ENCODE data around the gene MTNR1B.

MTNR1B gene

DNA sequence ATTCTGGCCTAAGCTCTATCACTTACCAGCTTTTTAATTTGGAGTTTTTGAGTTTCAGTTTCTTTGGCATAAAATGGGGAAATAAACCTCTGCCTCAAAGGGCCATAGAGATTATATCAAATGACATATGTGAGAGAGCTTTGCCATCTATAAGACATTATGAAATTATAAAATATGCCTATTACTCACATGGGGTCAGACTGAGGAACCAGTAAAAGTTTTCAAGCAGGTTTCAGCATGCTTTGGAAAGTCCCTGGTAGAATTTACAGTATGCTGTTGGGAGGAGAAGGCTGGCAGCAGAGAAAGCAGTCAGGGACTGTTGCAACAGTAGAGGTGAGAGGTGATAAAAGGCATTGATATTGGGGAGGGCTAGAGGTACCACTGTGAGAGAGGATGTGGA is 13.6 kb upstream of the MTNR1B start:
- Histone ChIP-seq H3K27me3 (ENCODE audit: insufficient read depth, low read length) (no peaks in the 10 kb centered on the region), H3K4me3 (ENCODE audit: low read length) (no peak overlapping the region), H3K9ac (ENCODE audit: low read depth, low read length) (no peak overlapping the region), H3K27ac (ENCODE audit: low read depth, low read length) (no peak overlapping the region), H3K36me3 (ENCODE audit: insufficient read depth, low read length) (no peaks in the 10 kb centered on the region), H3K9me3 (ENCODE audit: insufficient read depth, low read depth, low read length) (no peaks in the 10 kb centered on the region), H3K4me1 (ENCODE audit: insufficient read depth, low read length) (no peaks in the 10 kb centered on the region)

DNA sequence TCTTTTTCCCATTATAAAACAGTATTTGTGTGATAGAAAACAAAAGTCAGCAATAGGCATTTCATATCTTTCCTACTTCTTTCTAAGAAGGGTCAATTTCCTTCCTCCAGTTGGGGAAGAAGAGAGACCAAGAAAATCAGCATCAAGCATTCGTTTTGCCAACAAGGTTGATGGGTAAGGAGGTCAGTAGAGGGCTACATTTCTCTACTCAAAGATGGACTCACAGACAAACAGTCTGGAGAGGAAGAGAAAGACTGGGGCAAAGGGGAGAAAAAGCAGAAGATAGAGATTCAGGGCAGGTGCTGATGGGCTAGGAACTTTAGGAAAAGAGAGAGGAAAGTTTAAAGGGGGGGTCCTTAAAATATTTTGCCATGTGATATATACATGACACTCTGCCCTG is 8.6 kb upstream of the MTNR1B start:
- Histone ChIP-seq H3K27ac (ENCODE audit: low read depth, low read length) (no peak overlapping the region), H3K9me3 (ENCODE audit: insufficient read depth, low read depth, low read length) (no peaks in the 10 kb centered on the region), H3K9ac (ENCODE audit: low read depth, low read length) (no peak overlapping the region), H3K36me3 (ENCODE audit: insufficient read depth, low read length) (no peaks in the 10 kb centered on the region), H3K4me1 (ENCODE audit: insufficient read depth, low read length) (0 out of 2 replicates have a peak, but pooled peaks cover 4% of the 10 kb centered on the region), H3K4me3 (ENCODE audit: low read length) (no peak overlapping the region), H3K27me3 (ENCODE audit: insufficient read depth, low read length) (no peaks in the 10 kb centered on the region)
- 80% methylated on average over 1 of the region's 1 CpG for WGBS

DNA sequence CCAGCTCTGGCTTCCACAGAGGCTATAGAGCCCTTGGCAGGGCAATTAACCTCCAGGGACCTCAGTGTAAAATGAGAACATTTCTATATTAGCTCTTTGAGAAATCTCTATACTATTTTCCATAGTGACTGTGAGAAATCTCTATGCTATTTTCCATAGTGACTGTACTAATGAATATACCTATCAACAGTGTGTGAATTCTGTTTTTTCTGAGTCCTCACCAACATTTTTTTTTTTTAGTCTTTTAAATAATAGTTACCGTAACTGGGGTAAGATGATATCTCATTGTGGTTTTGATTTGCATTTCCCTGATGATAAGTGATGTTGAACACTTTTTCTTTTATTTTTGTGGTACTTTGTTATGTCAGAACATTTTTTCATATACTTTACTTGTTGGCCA is 7.0 kb upstream of the MTNR1B start:
- Histone ChIP-seq H3K9ac (ENCODE audit: low read depth, low read length) (no peak overlapping the region), H3K27me3 (ENCODE audit: insufficient read depth, low read length) (peaks cover 3% of the 10 kb centered on the region), H3K9me3 (ENCODE audit: insufficient read depth, low read depth, low read length) (no peaks in the 10 kb centered on the region), H3K36me3 (ENCODE audit: insufficient read depth, low read length) (no peaks in the 10 kb centered on the region), H3K4me3 (ENCODE audit: low read length) (no peak overlapping the region), H3K4me1 (ENCODE audit: insufficient read depth, low read length) (0 out of 2 replicates have a peak, but pooled peaks cover 4% of the 10 kb centered on the region), H3K27ac (ENCODE audit: low read depth, low read length) (no peak overlapping the region)
- 100% methylated on average over 1 of the region's 1 CpG for WGBS

DNA sequence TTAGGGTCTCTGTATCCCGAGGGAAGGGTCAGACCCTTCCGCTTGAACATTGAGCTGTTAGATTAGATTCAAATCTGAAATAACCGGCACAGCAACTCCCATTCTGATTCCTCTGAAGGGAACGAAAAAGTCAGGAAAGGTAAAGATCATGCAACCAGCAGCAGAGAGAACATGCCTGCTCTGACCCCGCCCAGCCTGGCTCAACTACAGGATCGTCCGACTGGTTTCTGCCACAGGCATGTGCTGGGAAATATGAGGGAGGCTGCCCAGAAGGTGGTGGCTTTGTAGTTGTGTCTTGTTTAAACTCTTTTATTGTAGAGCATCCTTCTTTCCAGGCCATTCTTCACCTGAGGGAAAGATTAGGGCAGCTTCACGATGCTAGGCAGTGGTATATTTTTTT is 5.0 kb upstream of the MTNR1B start:
- Histone ChIP-seq H3K4me1 (ENCODE audit: insufficient read depth, low read length) (0 out of 2 replicates have a peak, but pooled peaks cover 4% of the 10 kb centered on the region), H3K36me3 (ENCODE audit: insufficient read depth, low read length) (no peaks in the 10 kb centered on the region), H3K27ac (ENCODE audit: low read depth, low read length) (no peak overlapping the region), H3K9me3 (ENCODE audit: insufficient read depth, low read depth, low read length) (no peaks in the 10 kb centered on the region), H3K27me3 (ENCODE audit: insufficient read depth, low read length) (peaks cover 23% of the 10 kb centered on the region), H3K4me3 (ENCODE audit: low read length) (no peak overlapping the region), H3K9ac (ENCODE audit: low read depth, low read length) (no peak overlapping the region)
- 94% methylated on average over 7 of the region's 8 CpGs for WGBS

DNA sequence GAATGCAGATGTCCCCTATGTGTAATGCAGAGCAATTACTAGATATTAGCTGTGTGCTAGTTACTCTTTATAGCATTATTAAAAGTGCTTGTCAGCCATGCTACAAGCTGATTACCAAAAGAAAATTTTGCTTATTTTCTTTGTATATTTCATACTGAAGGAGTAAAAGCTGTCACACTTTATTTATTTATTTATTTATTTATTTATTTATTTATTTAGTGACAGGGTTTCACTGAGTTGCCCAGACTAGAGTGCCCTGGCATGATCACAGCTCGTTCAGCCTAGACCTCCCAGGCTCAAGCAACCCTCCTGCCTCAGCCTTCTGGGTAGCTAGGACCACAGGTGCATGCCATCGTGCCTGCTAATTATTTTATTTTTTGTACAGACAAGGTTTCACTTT is 4.3 kb upstream of the MTNR1B start:
- no peaks in the 10 kb centered on the region for H3K36me3 ChIP-seq (ENCODE audit: insufficient read depth, low read length)
- H3K27ac ChIP-seq (ENCODE audit: low read depth, low read length), result no peak overlapping the region
- no peak overlapping the region for H3K4me3 ChIP-seq (ENCODE audit: low read length)
- H3K9ac ChIP-seq (ENCODE audit: low read depth, low read length), result no peak overlapping the region
- 0 out of 2 replicates have a peak, but pooled peaks cover 4% of the 10 kb centered on the region for H3K4me1 ChIP-seq (ENCODE audit: insufficient read depth, low read length)
- peaks cover 30% of the 10 kb centered on the region for H3K27me3 ChIP-seq (ENCODE audit: insufficient read depth, low read length)
- no peaks in the 10 kb centered on the region for H3K9me3 ChIP-seq (ENCODE audit: insufficient read depth, low read depth, low read length)
- 93% methylated on average over 2 of the region's 2 CpGs for WGBS

DNA sequence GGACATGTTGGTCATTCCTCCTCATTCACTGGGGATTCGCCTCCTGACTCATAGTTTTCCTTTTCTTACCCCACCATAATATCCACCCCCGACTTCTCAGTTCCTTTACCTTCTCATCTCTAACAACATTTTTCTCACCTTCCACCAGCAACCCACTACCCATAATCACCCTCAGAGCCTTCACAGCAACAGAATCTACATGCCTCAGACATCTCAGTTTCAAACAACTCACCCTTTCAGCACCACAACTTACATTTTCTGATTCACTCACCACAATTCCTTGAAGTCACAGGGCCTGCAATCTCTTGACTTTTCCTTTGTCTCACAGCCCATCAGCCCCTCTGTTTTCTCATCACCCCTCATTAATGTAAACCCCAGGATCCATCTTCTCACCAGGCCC is 2.3 kb upstream of the MTNR1B start:
- 91% methylated on average over 2 of the region's 2 CpGs for WGBS
- H3K36me3 ChIP-seq (ENCODE audit: insufficient read depth, low read length), result no peaks in the 10 kb centered on the region
- H3K9ac ChIP-seq (ENCODE audit: low read depth, low read length), result no peak overlapping the region
- H3K4me1 ChIP-seq (ENCODE audit: insufficient read depth, low read length), result 0 out of 2 replicates have a peak, but pooled peaks cover 4% of the 10 kb centered on the region
- H3K27ac ChIP-seq (ENCODE audit: low read depth, low read length), result no peak overlapping the region
- no peaks in the 10 kb centered on the region for H3K9me3 ChIP-seq (ENCODE audit: insufficient read depth, low read depth, low read length)
- H3K27me3 ChIP-seq (ENCODE audit: insufficient read depth, low read length), result peaks cover 35% of the 10 kb centered on the region
- H3K4me3 ChIP-seq (ENCODE audit: low read length), result no peak overlapping the region

DNA sequence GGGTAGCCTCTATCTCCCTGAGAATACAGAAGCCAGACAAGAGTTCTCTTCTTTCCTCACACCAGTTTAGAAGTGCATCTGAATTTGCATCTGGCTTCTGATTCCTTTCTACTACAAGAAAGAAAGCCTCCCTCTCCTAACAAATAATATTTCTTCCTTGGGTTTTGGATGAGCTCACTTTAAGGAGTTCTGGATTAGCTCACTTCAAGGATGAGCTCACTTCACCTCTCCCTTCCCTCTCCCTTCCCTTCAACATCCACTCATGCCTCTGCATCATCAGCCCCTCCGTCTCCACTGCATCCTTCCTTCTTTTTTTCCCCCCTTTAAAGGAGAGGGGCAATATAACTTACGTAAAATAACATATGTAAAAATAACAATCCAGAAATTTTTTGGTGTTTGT is 1.6 kb upstream of the MTNR1B start:
- Histone ChIP-seq H3K9me3 (ENCODE audit: insufficient read depth, low read depth, low read length) (no peaks in the 10 kb centered on the region), H3K9ac (ENCODE audit: low read depth, low read length) (no peak overlapping the region), H3K36me3 (ENCODE audit: insufficient read depth, low read length) (no peaks in the 10 kb centered on the region), H3K4me1 (ENCODE audit: insufficient read depth, low read length) (0 out of 2 replicates have a peak, but pooled peaks cover 4% of the 10 kb centered on the region), H3K27ac (ENCODE audit: low read depth, low read length) (no peak overlapping the region), H3K4me3 (ENCODE audit: low read length) (no peak overlapping the region), H3K27me3 (ENCODE audit: insufficient read depth, low read length) (peaks cover 35% of the 10 kb centered on the region)
- WGBS, result 91% methylated on average over 1 of the region's 2 CpGs

DNA sequence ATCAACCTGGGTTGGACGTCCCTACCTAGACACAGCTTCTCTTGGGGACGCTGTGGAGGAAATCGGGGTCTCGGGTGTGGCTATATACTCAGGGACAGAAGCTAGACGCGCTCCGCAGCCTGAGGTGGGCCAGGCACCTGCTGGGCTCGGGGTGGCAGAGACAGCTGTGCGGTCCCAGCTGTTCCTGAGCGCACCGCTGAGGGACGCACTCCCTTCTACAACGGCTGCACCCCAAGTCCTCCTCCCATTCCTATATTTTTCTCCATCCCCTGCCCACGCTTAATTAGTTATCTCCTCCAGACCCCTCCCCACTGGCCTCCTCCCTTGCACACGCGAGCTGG is 188 bp upstream of the MTNR1B start:
- Histone ChIP-seq H3K4me1 (ENCODE audit: insufficient read depth, low read length) (no peaks in the 10 kb centered on the region), H3K36me3 (ENCODE audit: insufficient read depth, low read length) (no peaks in the 10 kb centered on the region), H3K9ac (ENCODE audit: low read depth, low read length) (no peak overlapping the region), H3K4me3 (ENCODE audit: low read length) (peak overlapping the region; percentile 56), H3K27ac (ENCODE audit: low read depth, low read length) (no peak overlapping the region), H3K9me3 (ENCODE audit: insufficient read depth, low read depth, low read length) (no peaks in the 10 kb centered on the region), H3K27me3 (ENCODE audit: insufficient read depth, low read length) (peaks cover 35% of the 10 kb centered on the region)
- 11% methylated on average over 16 of the region's 16 CpGs for WGBS

DNA sequence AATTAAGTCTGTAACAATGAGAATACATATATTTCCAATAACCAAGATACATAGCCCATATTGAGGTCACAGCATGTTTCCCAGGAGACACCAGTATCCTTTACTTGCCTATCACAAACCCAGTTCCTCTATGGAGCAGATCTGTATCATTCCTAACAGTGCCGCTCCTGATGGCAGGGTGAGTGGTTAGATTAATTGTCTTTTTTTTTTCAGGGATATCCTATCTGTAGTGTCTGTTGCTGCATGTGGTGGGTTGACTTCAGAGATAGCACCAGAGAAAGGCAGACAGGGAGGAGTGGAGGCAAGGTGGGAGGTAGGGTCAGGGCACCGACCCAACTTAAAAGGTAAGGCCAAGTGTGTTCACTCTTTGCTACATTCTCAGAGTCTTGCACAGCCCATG is 2.8 kb downstream of the MTNR1B start:
- Histone ChIP-seq H3K4me1 (ENCODE audit: insufficient read depth, low read length) (no peaks in the 10 kb centered on the region), H3K27me3 (ENCODE audit: insufficient read depth, low read length) (peaks cover 34% of the 10 kb centered on the region), H3K36me3 (ENCODE audit: insufficient read depth, low read length) (no peaks in the 10 kb centered on the region), H3K27ac (ENCODE audit: low read depth, low read length) (no peak overlapping the region), H3K9ac (ENCODE audit: low read depth, low read length) (no peak overlapping the region), H3K4me3 (ENCODE audit: low read length) (no peak overlapping the region), H3K9me3 (ENCODE audit: insufficient read depth, low read depth, low read length) (no peaks in the 10 kb centered on the region)
- whole genome bisulfite sequencing, result 94% methylated on average over 2 of the region's 2 CpGs

DNA sequence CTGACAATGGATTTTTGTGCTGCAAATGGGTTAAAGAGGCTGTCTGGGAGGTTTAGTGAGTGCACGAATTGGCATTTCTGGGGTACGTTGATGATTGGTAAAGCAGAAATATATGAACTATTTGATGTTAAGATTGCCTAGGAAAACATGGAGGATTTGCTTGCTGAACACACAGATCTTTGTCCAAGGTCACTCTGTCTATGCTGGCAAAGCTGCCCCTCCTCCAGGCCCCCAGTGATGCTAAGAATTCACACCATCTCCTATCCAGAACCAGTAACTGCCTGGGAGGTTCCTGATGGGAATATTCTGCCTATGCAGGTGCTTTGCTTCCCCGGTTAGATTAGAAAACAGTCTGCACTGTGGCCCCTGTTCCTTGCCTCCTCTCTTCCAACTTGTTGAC is 5.8 kb downstream of the MTNR1B start:
- no peaks in the 10 kb centered on the region for H3K9me3 ChIP-seq (ENCODE audit: insufficient read depth, low read depth, low read length)
- no peaks in the 10 kb centered on the region for H3K4me1 ChIP-seq (ENCODE audit: insufficient read depth, low read length)
- no peak overlapping the region for H3K4me3 ChIP-seq (ENCODE audit: low read length)
- H3K36me3 ChIP-seq (ENCODE audit: insufficient read depth, low read length), result no peaks in the 10 kb centered on the region
- H3K9ac ChIP-seq (ENCODE audit: low read depth, low read length), result no peak overlapping the region
- H3K27ac ChIP-seq (ENCODE audit: low read depth, low read length), result no peak overlapping the region
- WGBS, result 87% methylated on average over 3 of the region's 3 CpGs
- H3K27me3 ChIP-seq (ENCODE audit: insufficient read depth, low read length), result peaks cover 4% of the 10 kb centered on the region

DNA sequence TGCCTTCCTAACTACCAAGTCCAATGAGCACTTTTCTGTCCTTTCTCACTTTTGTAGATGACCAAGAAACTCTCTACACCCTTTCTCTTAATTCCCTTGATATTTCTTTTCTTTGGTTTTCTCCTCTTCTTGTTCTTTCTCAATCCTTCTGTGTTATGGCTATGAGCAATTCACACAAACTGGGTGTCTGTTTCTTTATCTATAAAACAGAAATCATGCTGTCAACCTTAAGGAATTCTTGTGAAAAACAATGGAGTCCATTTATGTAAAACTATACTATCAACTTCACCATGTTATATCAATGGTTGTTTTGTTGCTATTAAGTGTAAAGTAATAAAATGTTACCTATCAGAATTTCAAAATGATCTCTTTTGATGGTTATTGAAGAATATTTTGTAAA is 7.2 kb downstream of the MTNR1B start:
- Histone ChIP-seq H3K36me3 (ENCODE audit: insufficient read depth, low read length) (no peaks in the 10 kb centered on the region), H3K27ac (ENCODE audit: low read depth, low read length) (no peak overlapping the region)

DNA sequence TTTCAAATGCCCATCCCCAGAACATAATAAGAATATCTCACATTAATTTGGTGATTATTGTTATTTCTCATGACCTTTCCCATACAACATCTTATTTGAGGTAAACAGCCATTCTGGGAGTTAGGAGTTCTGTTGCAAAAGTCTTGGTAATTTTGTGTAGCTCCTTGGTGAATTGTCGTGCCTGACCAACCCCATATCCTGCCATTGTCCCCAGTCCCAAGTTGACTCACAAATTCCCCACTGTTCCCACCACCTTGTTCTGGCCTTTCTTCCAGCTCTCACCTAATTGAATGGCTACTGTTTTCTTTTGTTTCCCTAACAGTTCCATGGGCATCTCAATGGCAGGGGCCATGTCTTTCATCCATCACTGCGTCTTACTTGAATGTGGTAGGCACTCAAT is 8.0 kb downstream of the MTNR1B start:
- no peaks in the 10 kb centered on the region for H3K36me3 ChIP-seq (ENCODE audit: insufficient read depth, low read length)
- H3K4me3 ChIP-seq (ENCODE audit: low read length), result no peak overlapping the region
- no peak overlapping the region for H3K9ac ChIP-seq (ENCODE audit: low read depth, low read length)
- no peak overlapping the region for H3K27ac ChIP-seq (ENCODE audit: low read depth, low read length)
- H3K9me3 ChIP-seq (ENCODE audit: insufficient read depth, low read depth, low read length), result no peaks in the 10 kb centered on the region
- H3K27me3 ChIP-seq (ENCODE audit: insufficient read depth, low read length), result no peaks in the 10 kb centered on the region
- H3K4me1 ChIP-seq (ENCODE audit: insufficient read depth, low read length), result no peaks in the 10 kb centered on the region
- 91% methylated on average over 2 of the region's 2 CpGs for WGBS

More for the DNA sequence above, 7.2 kb downstream of the MTNR1B start:
- H3K4me1 ChIP-seq (ENCODE audit: insufficient read depth, low read length), result no peaks in the 10 kb centered on the region
- H3K27me3 ChIP-seq (ENCODE audit: insufficient read depth, low read length), result no peaks in the 10 kb centered on the region; the same call in 1 of the 2 replicates
- no peak overlapping the region for H3K4me3 ChIP-seq (ENCODE audit: low read length)
- no peak overlapping the region for H3K9ac ChIP-seq (ENCODE audit: low read depth, low read length)
- no peaks in the 10 kb centered on the region for H3K9me3 ChIP-seq (ENCODE audit: insufficient read depth, low read depth, low read length)
